HCT116 (cell line): ENCODE data around the gene GLRA2. TPM values are rescaled to one million over a fixed set of nuclear protein-coding genes. Genes with fewer than 3 reads are reported as not detected.

Experiments
- ATAC-seq: fragments of 200-7000 bp; cut with Tn5 transposase; 2 replicates; pipeline ENCODE4 v1.9.1; 2020; ENCODE audit warnings: mild to moderate bottlenecking, moderate library complexity
- BruUV-seq: library from RNA; stranded (reverse); fragments of 400-500 nt; replicated peaks from 2 replicates; lab custom pipeline; 2021; lab: Mats Ljungman, UMichigan
- CTCF ChIA-PET: fragments of 300-600 bp; sonication (Branson Sonifier 250); formaldehyde crosslinking; loops from one replicate; lab custom pipeline; 2021; ENCODE audit warnings: antibody characterized with exemption; lab: Charles Lee
- POLR2A ChIA-PET: fragments of 300-600, 350-600 bp; sonication (Branson Sonifier 250); formaldehyde crosslinking; loops from one replicate; lab custom pipeline; 2021; ENCODE audit warnings: antibody characterized with exemption; lab: Charles Lee
- RAD21 ChIA-PET, 2 experiments: fragments of 300-600 bp; sonication (Branson Sonifier 250); formaldehyde crosslinking; loops; one replicate each; lab custom pipeline; 2023; ENCODE audit warnings: low total read pairs in 2 of 2; ENCODE audit not compliant: uncharacterized antibody in 2 of 2, unreplicated experiment in 2 of 2, low non-redundant PET in 1 of 2; lab: Charles Lee
- DNase-seq: peaks from one replicate; pipeline ENCODE4 v3.0.0-alpha.2; 2010; ENCODE audit warnings: low read depth, low spot score
- H2AFZ ChIP-seq: fragments of 200-600 bp; shearing (Covaris generic), sonication (generic); 2 replicates; pipeline ENCODE4 v1.6.1; 2017; ENCODE audit warnings: low read depth, mixed run types, mixed read lengths, antibody characterized with exemption, low read length; ENCODE audit not compliant: poor library complexity, severe bottlenecking
- H3K27ac ChIP-seq: 2 replicates; pipeline ENCODE4 v1.5.1; 2012; ENCODE audit warnings: low read depth, low read length
- H3K27me3 ChIP-seq: fragments of 200-600 bp; sonication (generic); 2 replicates; pipeline ENCODE4 v1.6.1; 2016; ENCODE audit warnings: mixed run types, low read length, mixed read lengths; ENCODE audit not compliant: insufficient read depth
- H3K36me3 ChIP-seq, 2 experiments: fragments of 200-500 bp in 1 of 2; fragments of 200-600 bp in 1 of 2; sonication (Bioruptor generic) in 1 of 2; sonication (generic) in 1 of 2; 2 replicates each; pipeline versions ENCODE4 v1.5.1 to v1.6.1; 2014 to 2016; ENCODE audit warnings: low read length in 2 of 2, inconsistent platforms in 1 of 2, mixed read lengths in 1 of 2, mixed run types in 1 of 2; ENCODE audit not compliant: insufficient read depth in 2 of 2, control insufficient read depth in 1 of 2
- H3K4me1 ChIP-seq, 2 experiments: fragments of 200-600 bp in 1 of 2; sonication (generic) in 1 of 2; 2 replicates each; pipeline versions ENCODE4 v1.5.1 to v1.6.1; 2012 to 2017; ENCODE audit warnings: low read length in 2 of 2, inconsistent platforms in 1 of 2, mild to moderate bottlenecking in 1 of 2, mixed read lengths in 1 of 2, mixed run types in 1 of 2, moderate library complexity in 1 of 2; ENCODE audit not compliant: insufficient read depth in 2 of 2, control insufficient read depth in 1 of 2
- H3K4me2 ChIP-seq: fragments of 200-600 bp; sonication (generic); 2 replicates; pipeline ENCODE4 v1.6.1; 2017; ENCODE audit warnings: mixed run types, low read length, mixed read lengths
- H3K4me3 ChIP-seq, 2 experiments: fragments of 200-600 bp in 1 of 2; sonication (generic) in 1 of 2; replicated peaks in 1 of 2; 2 replicates each; pipeline ENCODE4 v1.5.1; 2011 to 2016; ENCODE audit warnings: low read length in 2 of 2, control low read depth in 1 of 2, low read depth in 1 of 2, mild to moderate bottlenecking in 1 of 2, mixed read lengths in 1 of 2, mixed run types in 1 of 2
- H3K79me2 ChIP-seq: fragments of 200-600 bp; sonication (generic); 2 replicates; pipeline ENCODE4 v1.6.1; 2017; ENCODE audit warnings: mild to moderate bottlenecking, mixed run types, low read length, moderate library complexity, mixed read lengths; ENCODE audit not compliant: insufficient read depth
- H3K9ac ChIP-seq: fragments of 200-600 bp; sonication (generic); 2 replicates; pipeline ENCODE4 v1.6.1; 2016; ENCODE audit warnings: low read length, mixed read lengths
- H3K9me2 ChIP-seq: fragments of 200-600 bp; sonication (generic), shearing (Covaris generic); 2 replicates; pipeline ENCODE4 v1.6.1; 2017; ENCODE audit warnings: mixed run types, mild to moderate bottlenecking, moderate library complexity; ENCODE audit not compliant: insufficient read depth
- H3K9me3 ChIP-seq, 2 experiments: fragments of 200-500 bp in 1 of 2; fragments of 200-600 bp in 1 of 2; sonication (Bioruptor generic) in 1 of 2; sonication (generic) in 1 of 2; 2 replicates each; pipeline ENCODE4 v1.6.1; 2014 to 2017; ENCODE audit warnings: low read length in 2 of 2, mixed read lengths in 2 of 2, inconsistent platforms in 1 of 2, low read depth in 1 of 2, mild to moderate bottlenecking in 1 of 2, mixed run types in 1 of 2, moderate library complexity in 1 of 2; ENCODE audit not compliant: control insufficient read depth in 1 of 2, insufficient read depth in 1 of 2
- H4K20me1 ChIP-seq: fragments of 200-600 bp; sonication (generic), shearing (Covaris generic); 2 replicates; pipeline ENCODE4 v1.6.1; 2017; ENCODE audit warnings: mixed run types, mild to moderate bottlenecking, moderate library complexity; ENCODE audit not compliant: insufficient read depth
- CBX3 ChIP-seq: IDR thresholded peaks from 2 replicates; pipeline ENCODE4 v1.6.1; 2012; ENCODE audit warnings: low read depth
- EGR1 ChIP-seq: IDR thresholded peaks from 2 replicates; pipeline ENCODE4 v1.6.1; 2012; ENCODE audit warnings: low read depth
- ELF1 ChIP-seq: IDR thresholded peaks from 2 replicates; pipeline ENCODE4 v1.6.1; 2012; ENCODE audit warnings: low read depth, borderline replicate concordance
- FOSL1 ChIP-seq: IDR thresholded peaks from 2 replicates; pipeline ENCODE4 v1.6.1; 2012; ENCODE audit warnings: low read depth
- JUND ChIP-seq: IDR thresholded peaks from 2 replicates; pipeline ENCODE4 v1.6.1; 2012
- POLR2A ChIP-seq: IDR thresholded peaks from 2 replicates; pipeline ENCODE4 v1.7.0; 2011; ENCODE audit warnings: borderline replicate concordance; ENCODE audit not compliant: insufficient read depth, insufficient read length; ENCODE audit errors: extremely low read depth
- POLR2AphosphoS5 ChIP-seq: IDR thresholded peaks from 2 replicates; pipeline ENCODE4 v1.6.1; 2011; ENCODE audit warnings: mild to moderate bottlenecking, low read depth, low read length, moderate library complexity
- RAD21 ChIP-seq: IDR thresholded peaks from 2 replicates; pipeline ENCODE4 v1.6.1; 2012; ENCODE audit warnings: low read depth, mild to moderate bottlenecking
- SIN3A ChIP-seq: IDR thresholded peaks from 2 replicates; pipeline ENCODE4 v1.6.1; 2012; ENCODE audit warnings: low read depth
- SP1 ChIP-seq: IDR thresholded peaks from 2 replicates; pipeline ENCODE4 v1.6.1; 2012; ENCODE audit warnings: low read depth
- TCF7L2 ChIP-seq: IDR thresholded peaks from 2 replicates; pipeline ENCODE4 v1.7.0; 2011; ENCODE audit warnings: borderline replicate concordance, inconsistent platforms; ENCODE audit not compliant: insufficient read depth, insufficient read length; ENCODE audit errors: extremely low read depth
- ZFX ChIP-seq: fragments of 450-650 bp; IDR thresholded peaks from 2 replicates; pipeline ENCODE4 v1.6.1; 2017
- ZNF274 ChIP-seq: fragments of 200-500 bp; sonication (Bioruptor generic); IDR thresholded peaks from 2 replicates; pipeline ENCODE4 v1.6.1; 2014; ENCODE audit warnings: mild to moderate bottlenecking, low read depth, low read length, inconsistent platforms
- intact Hi-C: fragments of 100-400 bp; cut with micrococcal nuclease; formaldehyde crosslinking; loops from 2 replicates; pipeline ENCODE4 v1.10.0; 2022
- total RNA-seq: library from RNA; stranded (reverse); gene quantifications from one replicate; pipeline ENCODE4 v1.2.1, GENCODE V29; 2021; ENCODE audit not compliant: unreplicated experiment
- TF ChIP-seq, protein P1 (sequence below): IDR thresholded peaks from 2 replicates; pipeline ENCODE4 v1.6.1; 2011; ENCODE audit warnings: mild to moderate bottlenecking, low read length, moderate library complexity; ENCODE audit not compliant: insufficient replicate concordance; ENCODE audit errors: extremely low read depth
- TF ChIP-seq, protein P2 (sequence below): IDR thresholded peaks from 2 replicates; pipeline ENCODE4 v1.6.1; 2012; ENCODE audit warnings: low read depth
- TF ChIP-seq, protein P3 (sequence below): IDR thresholded peaks from 2 replicates; pipeline ENCODE4 v1.6.1; 2012
- TF ChIP-seq, protein P4 (sequence below), 3 experiments: fragments of 200-600 bp in 1 of 3; sonication (generic) in 1 of 3; IDR thresholded peaks in 2 of 3; conservative IDR thresholded peaks in 1 of 3; 2 replicates each; pipeline ENCODE4 v1.5.1; 2012 to 2017; ENCODE audit warnings: low read depth in 2 of 3, low read length in 2 of 3, antibody characterized with exemption in 1 of 3, borderline replicate concordance in 1 of 3, control low read depth in 1 of 3, mild to moderate bottlenecking in 1 of 3, mixed read lengths in 1 of 3, mixed run types in 1 of 3, moderate library complexity in 1 of 3; ENCODE audit not compliant: insufficient read depth in 1 of 3

The GLRA2 gene
- total RNA-seq, 1 experiment from 2014 or later = not detected

DNA sequence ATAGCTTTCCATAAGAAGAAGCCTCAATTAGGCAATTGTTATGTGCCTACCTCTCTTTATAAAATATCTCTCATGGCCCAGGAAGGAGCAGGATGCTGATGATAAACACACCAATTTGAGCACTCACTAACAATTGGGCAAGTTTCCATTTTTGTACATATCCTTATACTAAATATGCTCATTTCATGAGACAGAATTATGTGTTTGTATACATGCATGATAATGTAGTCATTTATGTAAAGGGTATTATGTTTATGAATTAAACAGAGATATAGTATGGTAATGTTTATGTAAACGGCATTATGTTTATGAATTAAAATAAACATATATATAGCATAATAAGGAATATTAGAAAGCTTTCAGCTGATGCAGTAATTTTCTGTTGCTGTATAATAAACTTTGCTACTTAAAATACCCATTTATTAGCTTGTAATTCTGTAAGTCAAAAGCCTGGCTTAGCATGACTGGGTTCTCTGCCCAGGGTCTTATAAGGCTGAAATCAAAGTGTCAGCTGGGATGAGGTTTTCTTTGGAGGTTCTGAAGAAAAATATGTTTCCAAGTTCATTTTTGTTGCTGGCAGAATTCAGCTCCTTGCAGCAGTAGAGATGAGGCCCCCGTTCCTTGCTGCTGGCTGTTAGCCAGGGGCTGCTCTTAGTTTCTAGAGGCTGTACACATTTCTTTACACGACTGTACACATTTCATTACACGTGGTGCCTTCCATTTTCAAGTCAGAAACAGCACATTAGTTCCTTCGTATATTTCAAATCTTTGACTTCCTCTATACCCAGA, 89.0 kb downstream of the GLRA2 start:
- no peak overlapping the region for H2AFZ ChIP-seq
- no peak overlapping the region for H3K27ac ChIP-seq
- no peak overlapping the region for H3K4me3 ChIP-seq
- ATAC-seq (no peak), DNase-seq (no peak)
- no peak overlapping the region for H3K4me2 ChIP-seq
- H3K36me3 ChIP-seq = no peaks in the 10 kb centered on the region
- no peak overlapping the region for H3K9ac ChIP-seq
- no TSS peak for BruUV-seq
- H3K9me2 ChIP-seq = no peaks in the 10 kb centered on the region
- intact Hi-C loops = no loop called here
- no peaks in the 10 kb centered on the region for H4K20me1 ChIP-seq
- ChIA-PET RAD21 (no interaction called here), CTCF (no interaction called here), POLR2A (no interaction called here)
- TF ChIP-seq EGR1 (no peak), SIN3A (no peak), SP1 (no peak), POLR2A (no peak), CBX3 (no peak), FOSL1 (no peak), POLR2AphosphoS5 (no peak), RAD21 (no peak), ZNF274 (no peak), ELF1 (no peak), ZFX (no peak), TCF7L2 (no peak), JUND (no peak)
- TF ChIP-seq, protein P1, sequence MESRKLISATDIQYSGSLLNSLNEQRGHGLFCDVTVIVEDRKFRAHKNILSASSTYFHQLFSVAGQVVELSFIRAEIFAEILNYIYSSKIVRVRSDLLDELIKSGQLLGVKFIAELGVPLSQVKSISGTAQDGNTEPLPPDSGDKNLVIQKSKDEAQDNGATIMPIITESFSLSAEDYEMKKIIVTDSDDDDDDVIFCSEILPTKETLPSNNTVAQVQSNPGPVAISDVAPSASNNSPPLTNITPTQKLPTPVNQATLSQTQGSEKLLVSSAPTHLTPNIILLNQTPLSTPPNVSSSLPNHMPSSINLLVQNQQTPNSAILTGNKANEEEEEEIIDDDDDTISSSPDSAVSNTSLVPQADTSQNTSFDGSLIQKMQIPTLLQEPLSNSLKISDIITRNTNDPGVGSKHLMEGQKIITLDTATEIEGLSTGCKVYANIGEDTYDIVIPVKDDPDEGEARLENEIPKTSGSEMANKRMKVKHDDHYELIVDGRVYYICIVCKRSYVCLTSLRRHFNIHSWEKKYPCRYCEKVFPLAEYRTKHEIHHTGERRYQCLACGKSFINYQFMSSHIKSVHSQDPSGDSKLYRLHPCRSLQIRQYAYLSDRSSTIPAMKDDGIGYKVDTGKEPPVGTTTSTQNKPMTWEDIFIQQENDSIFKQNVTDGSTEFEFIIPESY = no peak
- TF ChIP-seq, protein P2, sequence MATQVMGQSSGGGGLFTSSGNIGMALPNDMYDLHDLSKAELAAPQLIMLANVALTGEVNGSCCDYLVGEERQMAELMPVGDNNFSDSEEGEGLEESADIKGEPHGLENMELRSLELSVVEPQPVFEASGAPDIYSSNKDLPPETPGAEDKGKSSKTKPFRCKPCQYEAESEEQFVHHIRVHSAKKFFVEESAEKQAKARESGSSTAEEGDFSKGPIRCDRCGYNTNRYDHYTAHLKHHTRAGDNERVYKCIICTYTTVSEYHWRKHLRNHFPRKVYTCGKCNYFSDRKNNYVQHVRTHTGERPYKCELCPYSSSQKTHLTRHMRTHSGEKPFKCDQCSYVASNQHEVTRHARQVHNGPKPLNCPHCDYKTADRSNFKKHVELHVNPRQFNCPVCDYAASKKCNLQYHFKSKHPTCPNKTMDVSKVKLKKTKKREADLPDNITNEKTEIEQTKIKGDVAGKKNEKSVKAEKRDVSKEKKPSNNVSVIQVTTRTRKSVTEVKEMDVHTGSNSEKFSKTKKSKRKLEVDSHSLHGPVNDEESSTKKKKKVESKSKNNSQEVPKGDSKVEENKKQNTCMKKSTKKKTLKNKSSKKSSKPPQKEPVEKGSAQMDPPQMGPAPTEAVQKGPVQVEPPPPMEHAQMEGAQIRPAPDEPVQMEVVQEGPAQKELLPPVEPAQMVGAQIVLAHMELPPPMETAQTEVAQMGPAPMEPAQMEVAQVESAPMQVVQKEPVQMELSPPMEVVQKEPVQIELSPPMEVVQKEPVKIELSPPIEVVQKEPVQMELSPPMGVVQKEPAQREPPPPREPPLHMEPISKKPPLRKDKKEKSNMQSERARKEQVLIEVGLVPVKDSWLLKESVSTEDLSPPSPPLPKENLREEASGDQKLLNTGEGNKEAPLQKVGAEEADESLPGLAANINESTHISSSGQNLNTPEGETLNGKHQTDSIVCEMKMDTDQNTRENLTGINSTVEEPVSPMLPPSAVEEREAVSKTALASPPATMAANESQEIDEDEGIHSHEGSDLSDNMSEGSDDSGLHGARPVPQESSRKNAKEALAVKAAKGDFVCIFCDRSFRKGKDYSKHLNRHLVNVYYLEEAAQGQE = no peak
- TF ChIP-seq, protein P3, sequence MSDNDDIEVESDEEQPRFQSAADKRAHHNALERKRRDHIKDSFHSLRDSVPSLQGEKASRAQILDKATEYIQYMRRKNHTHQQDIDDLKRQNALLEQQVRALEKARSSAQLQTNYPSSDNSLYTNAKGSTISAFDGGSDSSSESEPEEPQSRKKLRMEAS = no peak
- TF ChIP-seq, protein P4, sequence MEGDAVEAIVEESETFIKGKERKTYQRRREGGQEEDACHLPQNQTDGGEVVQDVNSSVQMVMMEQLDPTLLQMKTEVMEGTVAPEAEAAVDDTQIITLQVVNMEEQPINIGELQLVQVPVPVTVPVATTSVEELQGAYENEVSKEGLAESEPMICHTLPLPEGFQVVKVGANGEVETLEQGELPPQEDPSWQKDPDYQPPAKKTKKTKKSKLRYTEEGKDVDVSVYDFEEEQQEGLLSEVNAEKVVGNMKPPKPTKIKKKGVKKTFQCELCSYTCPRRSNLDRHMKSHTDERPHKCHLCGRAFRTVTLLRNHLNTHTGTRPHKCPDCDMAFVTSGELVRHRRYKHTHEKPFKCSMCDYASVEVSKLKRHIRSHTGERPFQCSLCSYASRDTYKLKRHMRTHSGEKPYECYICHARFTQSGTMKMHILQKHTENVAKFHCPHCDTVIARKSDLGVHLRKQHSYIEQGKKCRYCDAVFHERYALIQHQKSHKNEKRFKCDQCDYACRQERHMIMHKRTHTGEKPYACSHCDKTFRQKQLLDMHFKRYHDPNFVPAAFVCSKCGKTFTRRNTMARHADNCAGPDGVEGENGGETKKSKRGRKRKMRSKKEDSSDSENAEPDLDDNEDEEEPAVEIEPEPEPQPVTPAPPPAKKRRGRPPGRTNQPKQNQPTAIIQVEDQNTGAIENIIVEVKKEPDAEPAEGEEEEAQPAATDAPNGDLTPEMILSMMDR (IDR thresholded peaks at IDR 0.05 in 2 of 3, conservative IDR thresholded peaks at IDR 0.05 in 1 of 3; ENCODE audit: borderline replicate concordance in 1 of 3, insufficient read depth in 1 of 3, low read depth in 2 of 3, low read length in 2 of 3) = no peak
- H3K27me3 ChIP-seq = no peaks in the 10 kb centered on the region
- no peaks in the 10 kb centered on the region for H3K79me2 ChIP-seq
- H3K4me1 ChIP-seq = no peaks in the 10 kb centered on the region
- H3K9me3 ChIP-seq = no peaks in the 10 kb centered on the region
